Measurements from ENCODE around the gene SFN.
"Not testable (repeated sequence)": the region's sequence is repeated elsewhere in the genome, so short reads cannot be mapped to it uniquely, and the experiment has no call there.

Gene SFN

DNA sequence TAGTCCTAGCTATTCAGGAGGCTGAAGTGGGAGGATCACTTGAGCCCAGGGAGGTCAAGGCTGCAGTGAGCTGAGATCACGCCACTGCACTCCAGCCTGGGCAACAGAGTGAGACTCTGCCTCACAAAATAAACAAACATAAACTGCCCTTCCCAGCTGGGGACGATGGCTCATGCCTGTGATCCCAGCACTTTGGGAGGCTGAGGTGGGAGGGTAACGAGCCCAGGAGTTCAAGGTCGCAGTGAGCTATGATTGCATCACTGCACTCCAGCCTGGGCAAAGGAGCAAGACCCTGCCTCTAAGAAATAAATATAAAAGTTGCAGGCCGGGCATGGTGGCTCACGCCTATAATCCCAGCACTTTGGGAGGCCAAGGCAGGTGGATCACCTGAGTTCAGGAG, 18.7 kb downstream of the SFN start:
- not testable (repeated sequence) for H3K36me3 Mint-ChIP-seq, H3K4me3 Mint-ChIP-seq, H3K27ac Mint-ChIP-seq, H3K9me3 Mint-ChIP-seq, H3K27me3 Mint-ChIP-seq
- peaks cover 12% of the 10 kb centered on the region for H3K4me1 Mint-ChIP-seq

DNA sequence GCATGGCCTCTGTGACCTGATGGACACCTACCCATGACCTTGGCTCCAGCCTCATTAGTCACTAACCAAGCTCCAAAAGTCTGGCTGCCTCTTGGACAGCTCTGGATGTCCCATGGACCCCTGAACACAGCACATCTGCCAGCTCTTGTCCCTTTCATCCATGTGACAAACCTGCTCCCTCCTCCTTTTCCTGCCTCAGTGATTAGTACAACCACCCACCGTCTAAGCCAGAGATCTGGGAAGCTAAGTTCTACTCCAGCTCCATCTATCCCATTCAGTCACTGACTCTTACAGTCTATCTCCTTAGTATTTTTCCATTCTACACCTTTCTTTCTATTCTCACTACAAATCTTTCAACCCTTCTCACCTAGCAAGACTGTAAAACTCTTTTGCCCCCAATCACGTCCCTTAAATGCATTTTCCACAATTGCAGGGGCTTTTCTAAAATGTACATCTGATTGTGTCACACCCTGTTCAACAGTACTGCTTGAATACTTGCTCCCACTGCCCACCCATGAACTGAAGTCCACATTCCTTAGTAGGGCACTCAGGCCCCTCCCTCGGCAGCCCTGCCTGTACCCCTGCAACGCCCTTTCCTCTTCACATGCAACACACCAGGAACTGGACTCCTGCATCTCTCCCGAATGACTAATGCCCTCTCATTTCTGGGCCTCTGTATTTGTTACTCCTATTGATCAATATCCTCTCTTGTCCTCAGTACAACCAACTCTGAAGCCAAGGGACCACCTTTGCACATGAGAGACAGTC, 19.9 kb downstream of the SFN start:
- H3K27me3 Mint-ChIP-seq: no peaks in the 10 kb centered on the region
- no peak overlapping the region for H3K27ac Mint-ChIP-seq
- H3K9me3 Mint-ChIP-seq: no peaks in the 10 kb centered on the region
- H3K4me3 Mint-ChIP-seq: no peak overlapping the region
- H3K4me1 Mint-ChIP-seq: peaks cover 16% of the 10 kb centered on the region
- peaks cover 6% of the 10 kb centered on the region for H3K36me3 Mint-ChIP-seq

DNA sequence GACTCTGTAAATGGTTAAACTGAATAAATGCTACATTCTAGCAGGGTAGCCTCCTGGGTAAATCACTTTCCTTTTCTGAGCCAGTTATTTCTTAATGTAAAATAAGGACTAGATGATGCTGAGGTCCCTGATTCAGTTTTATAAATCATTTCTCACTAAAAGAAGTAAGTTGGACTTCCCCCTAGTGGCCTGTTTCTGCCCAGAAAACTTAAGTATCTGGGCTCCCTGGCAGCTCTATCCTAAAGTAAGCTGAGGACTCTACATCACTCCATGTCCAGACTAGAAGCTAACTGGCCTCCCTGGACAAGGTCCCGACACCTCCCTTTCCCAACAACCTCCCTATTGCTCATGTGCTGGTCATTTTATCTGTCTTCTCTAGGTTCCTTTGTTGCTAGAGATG, 24.2 kb downstream of the SFN start:
- Mint-ChIP-seq H3K27me3 (no peaks in the 10 kb centered on the region), H3K9me3 (no peaks in the 10 kb centered on the region), H3K4me3 (peak overlapping the region; percentile 57), H3K4me1 (peaks cover 37% of the 10 kb centered on the region), H3K27ac (peak overlapping the region; percentile 73), H3K36me3 (peaks cover 14% of the 10 kb centered on the region)

DNA sequence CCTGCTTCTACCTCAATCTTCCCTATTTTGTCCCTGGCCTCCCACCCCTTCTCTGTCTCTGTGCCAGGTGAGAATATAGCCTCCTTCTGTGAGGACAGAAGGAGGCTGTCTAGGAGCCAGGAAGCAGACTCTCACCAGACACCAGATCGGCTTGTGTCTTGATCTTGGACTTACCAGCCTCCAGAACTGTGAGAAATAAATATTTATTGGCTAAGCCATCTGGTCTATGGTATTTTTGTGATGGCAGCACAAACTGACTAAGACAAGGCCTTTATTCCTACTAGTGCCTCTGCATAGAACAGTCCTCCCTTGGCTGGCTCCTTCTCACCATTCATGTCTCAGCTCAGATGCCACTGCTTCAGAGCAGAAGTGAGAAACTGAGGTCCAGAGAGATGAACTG, 25.3 kb downstream of the SFN start:
- Mint-ChIP-seq H3K27me3 (no peaks in the 10 kb centered on the region), H3K9me3 (no peaks in the 10 kb centered on the region), H3K4me3 (peak overlapping the region; percentile 97), H3K27ac (peak overlapping the region; percentile 41), H3K36me3 (peaks cover 10% of the 10 kb centered on the region), H3K4me1 (peaks cover 29% of the 10 kb centered on the region)

DNA sequence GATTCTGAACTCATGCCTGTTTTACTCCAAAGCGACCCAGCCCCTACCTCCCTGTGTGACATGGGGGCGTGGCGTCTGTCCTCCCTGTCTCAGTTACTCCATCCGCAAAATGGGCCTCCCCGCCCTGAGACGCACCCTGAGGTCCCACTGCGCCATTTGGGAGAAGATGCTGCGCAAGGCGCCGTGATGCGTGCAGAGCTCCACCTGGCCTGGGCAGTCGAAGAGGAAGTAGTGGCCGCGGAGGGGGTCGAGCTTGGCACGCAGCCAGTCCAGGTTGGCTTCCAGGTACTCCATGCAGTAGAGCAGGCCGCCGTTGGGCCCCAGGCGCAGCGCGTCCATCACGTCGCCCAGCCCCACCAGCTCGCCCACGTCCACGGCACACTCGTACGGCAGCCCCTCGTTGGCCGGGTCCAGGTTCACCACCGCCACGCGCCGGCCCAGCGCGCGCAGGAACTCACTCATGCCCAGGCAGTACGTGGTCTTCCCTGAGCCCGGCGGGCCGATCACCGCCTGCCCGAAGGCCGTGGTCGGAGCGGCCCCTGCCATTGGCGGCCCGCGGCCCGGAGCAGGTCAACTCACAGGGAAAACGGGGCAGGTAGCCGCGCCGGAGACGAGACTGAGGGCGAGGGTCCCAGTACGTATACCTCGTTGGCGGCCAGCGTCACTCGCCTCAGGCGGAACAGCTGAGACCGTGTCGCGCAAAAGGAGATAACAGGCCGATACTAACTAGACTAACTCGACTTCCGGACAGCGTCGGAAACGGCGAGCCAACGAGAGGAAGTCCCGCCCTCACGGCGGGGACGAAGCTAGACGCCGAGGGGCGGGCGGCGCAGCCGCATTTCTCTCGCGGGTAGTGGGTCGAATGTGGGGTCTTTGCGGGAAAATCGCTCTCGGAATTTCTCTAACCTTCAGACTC, 26.9 kb downstream of the SFN start, which contains the start of gene GPN2:
Gene GPN2 (minus strand): TSS at position 733 of the 916 bp plus-strand sequence. CDS start 187 bp downstream, at position 546.
- H3K9me3 Mint-ChIP-seq: no peaks in the 10 kb centered on the region
- H3K4me1 Mint-ChIP-seq: peaks cover 28% of the 10 kb centered on the region
- peak within 1 kb of the TSS; percentile 94 for H3K27ac Mint-ChIP-seq
- peaks cover 16% of the 10 kb centered on the region for H3K36me3 Mint-ChIP-seq
- H3K4me3 Mint-ChIP-seq: peak within 1 kb of the TSS; percentile 97
- H3K27me3 Mint-ChIP-seq: no peaks in the 10 kb centered on the region

DNA sequence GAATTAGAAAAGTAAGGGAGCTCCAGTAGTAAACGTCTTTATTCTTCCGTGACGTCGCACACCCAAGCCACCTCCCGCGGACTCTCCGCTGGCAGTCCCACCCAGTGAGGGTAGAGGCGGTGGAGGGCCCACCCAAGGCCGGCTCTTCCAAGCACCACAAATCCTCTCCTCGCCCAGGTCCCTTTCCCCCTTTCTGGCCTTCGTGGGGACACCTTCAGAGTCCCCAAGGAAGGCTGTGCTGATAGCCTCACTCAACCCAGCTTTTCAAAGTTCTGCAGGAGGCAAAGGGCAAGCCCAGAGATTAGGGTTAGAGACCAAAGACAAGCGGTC, 27.5 kb downstream of the SFN start:
- H3K4me3 Mint-ChIP-seq: peak overlapping the region; percentile 97
- H3K4me1 Mint-ChIP-seq: peaks cover 24% of the 10 kb centered on the region
- H3K27me3 Mint-ChIP-seq: no peaks in the 10 kb centered on the region
- H3K36me3 Mint-ChIP-seq: peaks cover 16% of the 10 kb centered on the region
- no peaks in the 10 kb centered on the region for H3K9me3 Mint-ChIP-seq
- H3K27ac Mint-ChIP-seq: peak overlapping the region; percentile 90

DNA sequence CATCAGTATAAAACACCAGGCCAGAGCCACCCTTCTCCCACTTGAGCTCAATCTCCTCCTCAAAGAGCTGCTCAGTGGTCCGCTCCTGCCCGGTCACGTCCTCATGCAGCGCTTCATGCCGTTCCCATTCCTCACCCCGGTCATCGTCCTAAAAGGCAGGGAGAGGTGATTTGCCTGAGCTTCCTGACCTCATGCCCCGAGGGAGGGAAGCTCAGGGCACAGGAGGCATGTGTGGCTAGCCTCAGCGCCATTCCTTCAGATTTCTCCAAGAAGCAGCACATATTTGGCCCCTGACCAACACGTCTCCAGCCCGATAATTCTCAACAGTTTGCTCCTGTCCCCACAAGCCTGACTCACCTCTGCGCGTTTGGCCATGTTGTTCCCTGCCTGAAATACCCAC, 31.3 kb downstream of the SFN start:
- Mint-ChIP-seq H3K27me3 (no peaks in the 10 kb centered on the region), H3K27ac (peak overlapping the region; percentile 70), H3K4me1 (peaks cover 24% of the 10 kb centered on the region), H3K9me3 (no peaks in the 10 kb centered on the region), H3K4me3 (no peak overlapping the region), H3K36me3 (peaks cover 16% of the 10 kb centered on the region)

DNA sequence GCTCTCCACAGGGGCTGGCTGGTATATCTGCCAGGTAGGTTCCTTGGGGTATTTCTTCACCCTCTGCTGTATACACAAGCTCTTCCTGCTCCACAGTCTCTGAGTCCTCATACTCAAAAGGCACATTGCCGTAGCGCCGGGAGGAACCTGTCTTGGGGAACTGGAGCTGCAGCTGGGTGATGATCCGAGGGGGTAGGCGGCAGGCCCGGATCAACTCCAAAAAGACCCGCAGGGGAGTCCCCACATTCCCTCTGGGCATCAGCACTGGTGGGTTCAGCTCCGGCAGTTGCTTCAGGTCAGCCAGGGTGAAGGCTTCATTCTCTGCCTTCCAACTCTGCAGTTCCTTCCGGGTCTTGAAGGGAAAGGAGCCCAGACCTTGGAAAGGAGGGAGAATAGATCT, 34.4 kb downstream of the SFN start:
- no peaks in the 10 kb centered on the region for H3K9me3 Mint-ChIP-seq
- no peak overlapping the region for H3K4me3 Mint-ChIP-seq
- H3K4me1 Mint-ChIP-seq: peaks cover 36% of the 10 kb centered on the region
- no peak overlapping the region for H3K27ac Mint-ChIP-seq
- peaks cover 13% of the 10 kb centered on the region for H3K36me3 Mint-ChIP-seq
- no peaks in the 10 kb centered on the region for H3K27me3 Mint-ChIP-seq

DNA sequence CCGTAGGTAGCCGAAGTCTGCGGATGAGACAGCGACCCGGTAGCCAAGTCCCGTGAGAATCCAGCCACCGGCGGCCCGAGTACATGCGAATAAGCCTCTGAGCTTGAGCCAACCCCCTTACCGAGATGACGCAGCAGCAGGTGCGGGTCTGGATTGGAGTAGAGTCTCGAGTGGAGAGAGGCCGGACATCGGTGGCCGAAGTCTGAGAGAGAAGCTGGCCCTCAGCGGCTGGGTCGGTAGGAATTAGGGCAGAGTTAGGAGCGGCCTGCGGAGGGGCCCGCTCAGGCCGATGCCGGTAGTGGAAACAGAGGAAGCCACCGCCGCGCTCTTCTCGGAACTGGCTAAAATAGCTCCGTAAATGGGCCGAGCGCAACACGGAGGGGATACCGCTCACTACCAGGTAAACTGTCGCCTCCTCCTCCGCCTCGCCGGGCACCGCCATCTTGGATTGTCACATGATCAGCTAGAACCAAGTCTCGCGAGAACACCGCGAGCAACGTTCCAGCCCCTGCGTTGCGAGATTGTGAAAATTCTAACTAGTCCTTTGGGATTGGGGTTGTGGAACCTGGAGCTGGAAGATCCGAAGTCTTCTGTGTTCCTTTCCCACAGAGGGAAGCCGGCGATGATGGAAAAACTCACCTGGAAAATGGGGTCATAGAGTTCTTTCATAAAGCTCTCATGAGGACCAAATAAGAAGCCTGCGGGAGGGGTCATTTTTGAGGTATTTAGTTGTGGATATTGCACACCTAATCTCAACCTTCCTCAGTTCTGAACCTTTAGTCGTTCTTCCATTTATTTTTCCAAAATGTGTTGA, 37.3 kb downstream of the SFN start, which contains the start of gene GPATCH3:
Gene GPATCH3 (minus strand): TSS at position 467 of the 814 bp plus-strand sequence. CDS start 25 bp downstream, at position 442.
- Mint-ChIP-seq H3K4me1 (peaks cover 37% of the 10 kb centered on the region), H3K27ac (peak within 1 kb of the TSS; percentile 99), H3K4me3 (peak within 1 kb of the TSS; percentile 97), H3K36me3 (peaks cover 5% of the 10 kb centered on the region), H3K27me3 (no peaks in the 10 kb centered on the region), H3K9me3 (no peaks in the 10 kb centered on the region)

DNA sequence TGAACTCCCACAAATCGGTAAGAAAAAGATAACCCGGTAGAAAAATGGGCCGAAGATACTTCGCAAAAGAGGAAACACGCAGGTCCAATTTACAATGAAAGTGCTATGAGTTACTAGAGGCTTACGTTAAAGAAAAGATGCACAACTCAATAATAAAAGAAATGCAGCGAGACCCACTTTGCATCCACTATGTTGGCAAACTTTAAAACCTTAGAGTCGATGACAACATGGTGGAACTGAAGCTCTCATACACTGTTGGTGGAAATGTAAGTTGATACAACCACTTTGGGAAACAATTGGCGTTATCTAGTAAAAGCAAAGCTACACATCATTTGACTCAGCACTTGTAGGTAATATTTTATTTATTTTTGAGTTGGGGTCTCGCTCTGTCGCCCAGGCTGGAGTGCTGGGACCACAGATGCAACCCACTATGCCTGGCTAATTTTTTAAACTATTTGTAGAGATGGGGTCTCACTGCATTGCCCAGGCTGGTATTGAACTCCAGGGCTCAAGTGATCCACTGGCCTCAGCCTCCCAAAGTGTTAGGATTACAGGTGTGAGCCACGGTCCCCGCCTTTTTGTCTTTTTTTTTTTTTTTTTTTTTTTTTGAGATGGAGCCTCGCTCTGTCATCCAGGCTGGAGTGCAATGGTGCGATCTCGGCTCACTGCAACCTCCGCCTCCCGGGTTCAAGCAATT, 38.0 kb downstream of the SFN start:
- Mint-ChIP-seq H3K27me3 (no peaks in the 10 kb centered on the region), H3K4me3 (peak overlapping the region; percentile 97), H3K4me1 (peaks cover 37% of the 10 kb centered on the region), H3K27ac (peak overlapping the region; percentile 99), H3K36me3 (peaks cover 5% of the 10 kb centered on the region), H3K9me3 (no peaks in the 10 kb centered on the region)

DNA sequence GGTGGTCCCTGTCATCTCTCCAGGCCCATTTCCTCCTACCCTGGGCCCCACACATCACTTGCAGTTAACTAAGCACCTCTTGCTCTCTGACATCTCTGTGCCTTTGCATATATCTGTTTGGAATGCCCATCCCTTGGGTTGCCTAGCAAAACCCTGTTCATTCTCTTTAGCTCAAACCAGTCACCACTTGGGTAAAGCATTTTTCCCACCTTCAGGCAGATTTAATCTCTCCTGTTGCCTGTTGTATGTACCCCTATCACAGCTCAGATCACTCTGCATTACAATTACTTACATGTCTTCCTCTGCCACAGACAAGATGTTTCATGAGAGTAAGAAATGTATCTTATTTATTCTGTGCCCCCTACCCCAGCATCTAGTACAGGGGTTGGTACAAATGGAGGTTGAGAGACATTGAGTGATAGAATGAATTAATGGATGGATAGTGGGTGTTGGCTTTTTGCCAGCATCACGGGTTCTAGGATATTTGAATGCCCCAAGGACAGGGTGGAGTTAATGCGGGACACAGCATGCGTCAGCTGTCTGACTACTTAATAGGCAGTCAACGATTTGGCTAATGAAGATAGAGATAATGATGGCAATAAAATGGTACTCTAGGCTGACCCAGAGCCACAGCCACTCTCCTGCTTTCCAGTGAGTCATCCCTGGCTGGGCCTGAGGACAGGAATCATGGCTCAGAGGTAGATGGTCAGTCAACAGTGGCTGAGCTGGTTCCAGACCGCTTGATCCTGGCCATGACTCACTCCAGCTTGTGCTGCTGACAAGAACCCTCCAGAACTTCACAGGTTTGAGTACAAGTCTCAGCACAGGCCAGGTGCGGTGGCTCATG, 44.3 kb downstream of the SFN start:
- Mint-ChIP-seq H3K27ac (no peak overlapping the region), H3K4me1 (peaks cover under 1% of the 10 kb centered on the region), H3K27me3 (no peaks in the 10 kb centered on the region), H3K4me3 (no peak overlapping the region), H3K9me3 (no peaks in the 10 kb centered on the region), H3K36me3 (no peaks in the 10 kb centered on the region)

DNA sequence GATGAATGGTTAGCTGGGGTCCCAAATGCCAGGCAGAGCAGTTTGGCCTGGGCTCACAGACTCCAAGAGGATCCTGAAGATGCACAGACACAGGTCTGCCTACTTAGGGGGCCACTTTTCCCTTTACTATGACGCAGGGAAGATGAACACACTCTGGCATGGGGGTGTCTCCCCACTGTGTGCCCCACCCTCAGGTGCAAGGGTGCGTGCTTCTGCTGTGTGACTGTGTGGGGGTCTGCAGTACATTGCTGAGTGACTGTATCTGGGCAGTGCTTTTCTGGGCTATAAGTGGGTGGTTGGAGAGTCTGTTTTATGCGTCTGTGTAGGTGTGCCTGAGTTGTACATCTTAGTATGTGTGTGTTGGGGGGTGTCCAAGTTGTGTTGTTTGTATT, 47.0 kb downstream of the SFN start:
- no peaks in the 10 kb centered on the region for H3K9me3 Mint-ChIP-seq
- H3K27me3 Mint-ChIP-seq: no peaks in the 10 kb centered on the region
- H3K27ac Mint-ChIP-seq: no peak overlapping the region
- no peak overlapping the region for H3K4me3 Mint-ChIP-seq
- no peaks in the 10 kb centered on the region for H3K4me1 Mint-ChIP-seq
- H3K36me3 Mint-ChIP-seq: no peaks in the 10 kb centered on the region

DNA sequence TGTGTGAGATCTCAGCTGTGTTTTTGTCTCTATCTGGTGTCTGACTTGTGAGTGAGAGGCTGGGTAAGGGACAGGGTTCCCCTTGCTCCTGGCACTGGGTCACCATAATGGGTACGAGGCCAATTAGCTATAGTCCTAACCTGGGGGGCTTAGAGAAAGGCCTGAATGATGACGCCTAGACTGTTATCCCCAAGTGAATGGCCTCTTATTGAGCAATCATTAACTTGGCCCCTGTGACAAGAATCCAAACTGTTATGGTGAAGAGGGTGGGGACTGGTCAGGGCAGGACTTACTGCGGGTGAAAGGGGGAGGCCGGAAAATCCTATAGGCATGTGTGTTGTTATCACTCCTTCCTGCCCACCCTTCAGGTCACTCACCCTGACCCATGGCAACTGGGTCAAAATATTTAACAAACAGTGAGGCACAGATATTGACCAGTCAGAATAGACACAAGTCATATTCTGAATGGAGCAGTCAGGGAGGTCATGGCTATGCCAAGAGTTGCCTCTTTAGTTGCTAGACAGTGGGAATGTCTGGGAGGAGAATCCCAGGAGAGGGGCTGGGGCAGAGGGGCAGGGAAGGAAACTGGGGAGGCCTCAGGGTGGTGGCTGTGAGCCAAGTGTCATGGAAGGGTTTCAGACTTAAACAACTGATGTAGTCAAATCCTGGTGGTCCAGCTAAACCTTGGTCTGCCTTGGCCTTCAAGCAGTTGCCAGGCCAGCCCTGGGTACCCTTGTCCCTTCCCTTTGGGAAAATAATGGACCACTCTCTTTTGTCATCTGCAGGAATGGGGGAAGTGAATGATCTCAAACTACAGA, 47.6 kb downstream of the SFN start:
- H3K27me3 Mint-ChIP-seq: no peaks in the 10 kb centered on the region
- no peak overlapping the region for H3K4me3 Mint-ChIP-seq
- no peaks in the 10 kb centered on the region for H3K36me3 Mint-ChIP-seq
- no peaks in the 10 kb centered on the region for H3K9me3 Mint-ChIP-seq
- H3K27ac Mint-ChIP-seq: no peak overlapping the region
- H3K4me1 Mint-ChIP-seq: no peaks in the 10 kb centered on the region

Measured in activated naive CD4-positive, alpha-beta T cell treated with anti-CD3 and anti-CD28 coated beads, Interleukin-2, amount 50 U/mL, for 24 hours (primary cell).